HEK293T (cell line): Measurements from ENCODE around the gene SLC25A13.

Experiments used
- BHLHE40 ChIP-seq: fragments of 450-650 bp; IDR thresholded peaks from 2 replicates; pipeline ENCODE4 v1.6.1; 2016; ENCODE audit warnings: mild to moderate bottlenecking, moderate library complexity, borderline replicate concordance
- FOXA1 ChIP-seq: fragments of 450-650 bp; IDR thresholded peaks from 2 replicates; pipeline ENCODE4 v1.6.1; 2016; ENCODE audit warnings: mild to moderate bottlenecking
- FOXK2 ChIP-seq: fragments of 450-650 bp; IDR thresholded peaks from 2 replicates; pipeline ENCODE4 v1.6.1; 2016; ENCODE audit warnings: mild to moderate bottlenecking
- FOXM1 ChIP-seq: fragments of 450-650 bp; IDR thresholded peaks from 2 replicates; pipeline ENCODE4 v1.6.1; 2017; ENCODE audit warnings: mild to moderate bottlenecking, borderline replicate concordance
- L3MBTL2 ChIP-seq: fragments of 450-650 bp; conservative IDR thresholded peaks from 2 replicates; pipeline ENCODE4 v1.6.1; 2016; ENCODE audit warnings: mild to moderate bottlenecking
- PKNOX1 ChIP-seq: fragments of 450-650 bp; IDR thresholded peaks from 2 replicates; pipeline ENCODE4 v1.6.1; 2016
- SP1 ChIP-seq: fragments of 450-650 bp; IDR thresholded peaks from 2 replicates; pipeline ENCODE4 v1.6.1; 2017

- TF ChIP-seq FOXA1: no peak
- no peak for TF ChIP-seq BHLHE40
- TF ChIP-seq FOXK2: no peak
- no peak for TF ChIP-seq PKNOX1
- no peak for TF ChIP-seq L3MBTL2
- TF ChIP-seq FOXM1: no peak
- no peak for TF ChIP-seq SP1
Observed at GRCh38 chr7:96266015-96266414, 55.9 kb downstream of the SLC25A13 start.
